Astrocyte of the spinal cord (primary cell): ENCODE data around the gene YY1.
"Not testable (repeated sequence)": the region's sequence is repeated elsewhere in the genome, so short reads cannot be mapped to it uniquely, and the experiment has no call there.

ENCODE experiments used
- DNase-seq: peaks from one replicate; pipeline ENCODE4 v3.0.0; 2011; ENCODE audit warnings: low read depth, low spot score
- H3K4me3 ChIP-seq: 2 replicates; pipeline ENCODE4 v1.5.1; 2011; ENCODE audit warnings: low read depth, mild to moderate bottlenecking, low read length, moderate library complexity
- in situ Hi-C: cut with HindIII; loops from 2 replicates; pipeline ENCODE4 v1.10.0; 2017; ENCODE audit warnings: low sequenced_read_pairs
- TF ChIP-seq, protein P1 (sequence below): IDR thresholded peaks from 2 replicates; pipeline ENCODE4 v1.5.1; 2012; ENCODE audit warnings: low read depth, mild to moderate bottlenecking, low read length, inconsistent platforms

YY1 gene

GRCh38 chr14:100278702-100279101 is 39.8 kb downstream of the YY1 start:
- TF ChIP-seq, protein P1, sequence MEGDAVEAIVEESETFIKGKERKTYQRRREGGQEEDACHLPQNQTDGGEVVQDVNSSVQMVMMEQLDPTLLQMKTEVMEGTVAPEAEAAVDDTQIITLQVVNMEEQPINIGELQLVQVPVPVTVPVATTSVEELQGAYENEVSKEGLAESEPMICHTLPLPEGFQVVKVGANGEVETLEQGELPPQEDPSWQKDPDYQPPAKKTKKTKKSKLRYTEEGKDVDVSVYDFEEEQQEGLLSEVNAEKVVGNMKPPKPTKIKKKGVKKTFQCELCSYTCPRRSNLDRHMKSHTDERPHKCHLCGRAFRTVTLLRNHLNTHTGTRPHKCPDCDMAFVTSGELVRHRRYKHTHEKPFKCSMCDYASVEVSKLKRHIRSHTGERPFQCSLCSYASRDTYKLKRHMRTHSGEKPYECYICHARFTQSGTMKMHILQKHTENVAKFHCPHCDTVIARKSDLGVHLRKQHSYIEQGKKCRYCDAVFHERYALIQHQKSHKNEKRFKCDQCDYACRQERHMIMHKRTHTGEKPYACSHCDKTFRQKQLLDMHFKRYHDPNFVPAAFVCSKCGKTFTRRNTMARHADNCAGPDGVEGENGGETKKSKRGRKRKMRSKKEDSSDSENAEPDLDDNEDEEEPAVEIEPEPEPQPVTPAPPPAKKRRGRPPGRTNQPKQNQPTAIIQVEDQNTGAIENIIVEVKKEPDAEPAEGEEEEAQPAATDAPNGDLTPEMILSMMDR = peak; percentile 42
- DNase-seq = peak; percentile 67
- in situ Hi-C loops = no loop called here
- H3K4me3 ChIP-seq = no peak overlapping the region

- in situ Hi-C loops = no loop called here
- no peak overlapping the region for H3K4me3 ChIP-seq
- TF ChIP-seq, protein P1 = no peak
- DNase-seq = no peak
Measured at GRCh38 chr14:100279133-100279532, 40.2 kb downstream of the YY1 start.

DNA sequence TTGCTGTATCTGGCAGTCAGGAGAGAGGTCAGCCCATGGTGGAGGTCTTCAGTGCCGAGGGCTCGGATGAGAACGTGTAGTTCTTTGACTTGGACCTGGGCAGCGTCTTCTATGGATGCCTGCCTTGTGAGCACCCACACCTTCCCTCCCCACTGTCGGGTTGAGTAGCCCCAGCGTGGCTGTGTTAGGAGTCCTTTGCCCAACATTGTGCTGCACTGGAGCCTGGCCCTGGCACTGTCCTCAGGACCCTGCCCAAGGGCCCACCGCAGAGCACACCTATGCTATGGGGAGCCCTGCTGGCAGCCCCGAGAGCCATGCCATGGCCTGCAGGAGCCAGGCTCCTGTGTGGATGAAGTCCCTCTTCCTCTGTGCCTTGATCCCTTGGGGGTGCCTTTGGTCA is 40.6 kb downstream of the YY1 start:
- no peak overlapping the region for H3K4me3 ChIP-seq
- DNase-seq = no peak
- TF ChIP-seq, protein P1 = no peak
- in situ Hi-C loops = no loop called here

DNA sequence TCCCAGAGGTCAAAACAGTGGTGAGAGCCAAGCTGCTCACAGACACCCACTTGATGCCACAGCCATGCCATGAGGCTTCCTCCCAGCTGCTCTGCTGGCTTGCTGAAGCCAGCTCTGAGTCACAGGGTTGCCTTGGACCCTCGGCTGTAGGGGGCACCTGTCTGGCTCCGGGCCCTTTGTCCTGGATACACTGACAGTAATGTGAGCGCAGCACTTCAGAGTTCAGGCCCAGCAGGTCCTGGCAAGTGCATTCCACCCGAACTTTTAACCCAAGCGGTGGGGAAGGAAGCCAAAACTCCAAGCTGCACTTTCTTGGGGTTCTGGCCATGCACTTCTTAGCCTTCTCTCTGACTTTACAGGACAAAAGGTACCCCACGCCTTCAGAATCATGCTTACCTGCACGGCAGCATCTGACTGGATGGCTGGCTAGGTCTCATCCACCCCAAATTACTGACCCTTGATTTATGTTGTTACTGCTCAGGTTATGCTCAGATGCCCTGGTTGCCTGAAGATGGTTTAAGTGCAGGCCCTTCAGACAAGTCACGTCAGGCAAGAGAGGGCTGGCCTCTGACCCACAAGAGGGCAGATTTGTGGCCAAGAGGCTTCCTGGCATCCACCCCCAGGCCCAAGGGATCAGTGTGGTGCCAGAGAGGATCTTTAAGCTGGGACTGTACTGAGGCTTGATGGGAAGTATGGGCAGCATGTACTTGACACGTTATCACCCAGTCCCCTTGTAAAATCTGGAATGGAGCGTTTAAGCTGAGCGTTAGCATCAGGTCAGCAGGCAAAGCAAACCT is 42.5 kb downstream of the YY1 start:
- H3K4me3 ChIP-seq = no peak overlapping the region
- in situ Hi-C loops = no loop called here
- TF ChIP-seq, protein P1 = no peak
- DNase-seq = no peak

GRCh38 chr14:100282083-100282350 is 43.1 kb downstream of the YY1 start:
- TF ChIP-seq, protein P1 = no peak
- in situ Hi-C loops = no loop called here

DNA sequence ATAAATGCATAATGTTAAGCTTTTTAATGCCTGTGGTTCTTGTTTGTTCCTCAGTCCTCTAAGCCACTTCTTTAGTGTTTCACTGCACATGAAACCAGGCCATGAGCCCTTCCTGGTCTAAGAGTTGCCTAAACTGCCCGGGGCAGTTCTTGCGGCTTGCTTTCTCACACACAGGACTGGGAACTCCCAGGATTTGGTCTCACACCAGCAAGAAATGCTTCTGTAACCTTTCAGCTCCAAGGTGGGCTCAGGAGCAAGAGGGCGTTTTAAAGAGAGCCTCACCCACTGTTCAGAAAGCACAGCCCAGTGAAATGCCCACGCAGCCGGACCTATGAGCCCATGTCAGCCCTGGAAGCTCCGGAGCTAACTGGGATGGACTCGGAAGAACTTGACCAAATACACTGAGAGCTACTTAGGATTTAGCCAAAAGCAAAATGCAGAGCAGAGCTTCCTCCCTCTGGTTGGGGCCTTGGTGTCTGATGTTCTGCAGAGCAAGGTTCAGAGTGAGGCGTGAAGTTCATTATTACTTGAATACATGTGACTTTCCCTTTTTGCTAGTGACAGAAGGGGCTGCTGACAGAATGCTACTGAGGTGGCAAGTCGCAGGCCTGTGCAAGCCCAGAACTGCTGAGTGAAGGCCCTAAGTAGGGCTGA is 43.9 kb downstream of the YY1 start:
- DNase-seq = no peak
- H3K4me3 ChIP-seq = no peak overlapping the region
- in situ Hi-C loops = no loop called here
- TF ChIP-seq, protein P1 = no peak

More at GRCh38 chr14:100282083-100282350, 43.1 kb downstream of the YY1 start:
- DNase-seq = no peak
- no peak overlapping the region for H3K4me3 ChIP-seq

- in situ Hi-C loops, DNase-seq, H3K4me3 ChIP-seq: not testable (repeated sequence)
Measured at GRCh38 chr14:100283436-100283835, 44.5 kb downstream of the YY1 start.
